ENCODE measurements around the gene BOLA3.
"Not testable (repeated sequence)": the region's sequence is repeated elsewhere in the genome, so short reads cannot be mapped to it uniquely, and the experiment has no call there.

BOLA3 gene

GRCh38 chr2:74101574-74102300, 46.0 kb downstream of the BOLA3 start:
- no peak for DNase-seq

GRCh38 chr2:74100254-74101216, 47.2 kb downstream of the BOLA3 start:
- DNase-seq: no peak

GRCh38 chr2:74099835-74100234, 47.9 kb downstream of the BOLA3 start:
- DNase-seq: no peak

- no peak for DNase-seq
These were observed 48.4 kb downstream of the BOLA3 start for GRCh38 chr2:74099271-74099670.

GRCh38 chr2:74097574-74097973, 50.1 kb downstream of the BOLA3 start:
- no peak for DNase-seq

- DNase-seq: no peak
These were observed 51.7 kb downstream of the BOLA3 start for GRCh38 chr2:74096052-74096451.

- no peak for DNase-seq
These were observed 52.1 kb downstream of the BOLA3 start for GRCh38 chr2:74095632-74096031.

GRCh38 chr2:74094291-74094690, 53.4 kb downstream of the BOLA3 start:
- no peak for DNase-seq

GRCh38 chr2:74093840-74094239, 53.9 kb downstream of the BOLA3 start:
- no peak for DNase-seq

GRCh38 chr2:74093426-74093825, 54.3 kb downstream of the BOLA3 start:
- no peak for DNase-seq

GRCh38 chr2:74092275-74092674, 55.4 kb downstream of the BOLA3 start:
- DNase-seq: no peak

GRCh38 chr2:74091391-74091790, 56.3 kb downstream of the BOLA3 start:
- DNase-seq: no peak

- DNase-seq: no peak
These were observed 57.6 kb downstream of the BOLA3 start for GRCh38 chr2:74089816-74090745.

- DNase-seq: not testable (repeated sequence)
These were observed 59.0 kb downstream of the BOLA3 start for GRCh38 chr2:74088676-74089075.

GRCh38 chr2:74087696-74088095, 60.0 kb downstream of the BOLA3 start:
- no peak for DNase-seq

- no peak for DNase-seq
These were observed 61.7 kb downstream of the BOLA3 start for GRCh38 chr2:74086021-74086420.
